UCSD-AML1 (cell line): ENCODE data around the gene ELMO1.

Source experiments
- DNase-seq: peaks from one replicate; lab custom pipeline; 2025; ENCODE audit not compliant: unreplicated experiment; lab: John Stamatoyannopoulos, UW

The ELMO1 gene

GRCh38 chr7:36865019-36865418, 583.6 kb downstream of the ELMO1 start:
- DNase-seq = no peak

- DNase-seq = no peak
These were observed 584.6 kb downstream of the ELMO1 start for GRCh38 chr7:36863901-36864701.

- no peak for DNase-seq
These were observed 585.8 kb downstream of the ELMO1 start for GRCh38 chr7:36862771-36863261.

DNA sequence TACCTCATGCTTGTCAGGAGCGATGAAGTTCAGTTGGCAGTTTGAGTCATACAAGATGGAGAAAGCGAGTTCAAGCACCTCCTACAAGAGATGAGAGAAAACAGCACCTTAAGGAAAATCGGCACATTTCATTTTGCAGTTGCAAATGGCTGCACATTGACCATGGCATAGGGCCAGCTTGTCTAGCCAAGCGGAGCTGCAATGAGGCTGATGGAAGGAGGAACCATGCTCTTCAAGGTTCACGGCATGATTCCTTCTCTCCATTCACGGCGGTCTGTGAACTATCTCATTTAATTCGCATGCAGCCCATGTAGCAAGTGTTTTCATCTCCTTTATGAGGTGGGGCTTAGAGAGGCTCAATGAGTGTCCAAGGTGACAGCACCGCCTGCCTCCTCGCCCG, 587.0 kb downstream of the ELMO1 start:
- no peak for DNase-seq

DNA sequence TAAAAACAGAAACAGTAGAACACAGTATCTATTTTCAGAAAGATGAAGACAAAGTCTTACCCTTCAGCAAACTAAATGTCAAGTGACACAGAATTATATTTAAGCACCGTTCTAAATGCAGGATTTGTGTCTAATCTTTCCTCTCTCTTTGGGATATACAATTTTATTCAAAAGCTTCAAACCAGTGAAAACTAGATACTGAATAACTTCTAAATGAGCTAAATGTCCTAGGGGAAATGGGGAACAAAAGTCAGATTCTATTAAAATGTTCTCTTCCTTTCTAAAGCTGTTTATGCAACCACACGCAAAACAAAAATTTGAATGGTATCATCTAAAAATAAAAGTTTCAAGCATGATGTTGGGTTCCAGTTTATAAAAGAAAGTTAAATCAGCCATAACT, 588.0 kb downstream of the ELMO1 start:
- no peak for DNase-seq

GRCh38 chr7:36855330-36855729, 593.3 kb downstream of the ELMO1 start:
- DNase-seq = no peak

GRCh38 chr7:36854652-36855051, 594.0 kb downstream of the ELMO1 start:
- no peak for DNase-seq

DNA sequence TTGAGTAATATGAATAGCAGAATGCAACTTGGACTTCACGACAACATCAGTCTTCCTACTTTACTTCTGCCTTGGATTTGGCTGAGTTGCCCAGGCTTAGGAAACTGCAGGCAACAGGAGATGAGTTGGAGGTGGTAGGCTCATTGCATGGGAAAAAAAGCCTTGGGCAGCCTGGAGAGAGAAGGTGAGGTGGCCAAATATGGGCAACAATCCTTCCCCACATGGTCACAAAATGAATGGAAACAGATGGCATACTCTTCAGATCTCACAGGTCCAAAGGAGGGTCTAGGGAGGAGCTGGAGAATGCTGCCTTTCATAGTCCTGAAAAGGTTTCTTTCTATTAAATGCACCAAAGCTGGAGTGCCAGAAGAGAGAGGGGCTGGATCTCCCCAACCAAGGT, 595.7 kb downstream of the ELMO1 start:
- DNase-seq = no peak

GRCh38 chr7:36852017-36852416, 596.6 kb downstream of the ELMO1 start:
- no peak for DNase-seq

DNA sequence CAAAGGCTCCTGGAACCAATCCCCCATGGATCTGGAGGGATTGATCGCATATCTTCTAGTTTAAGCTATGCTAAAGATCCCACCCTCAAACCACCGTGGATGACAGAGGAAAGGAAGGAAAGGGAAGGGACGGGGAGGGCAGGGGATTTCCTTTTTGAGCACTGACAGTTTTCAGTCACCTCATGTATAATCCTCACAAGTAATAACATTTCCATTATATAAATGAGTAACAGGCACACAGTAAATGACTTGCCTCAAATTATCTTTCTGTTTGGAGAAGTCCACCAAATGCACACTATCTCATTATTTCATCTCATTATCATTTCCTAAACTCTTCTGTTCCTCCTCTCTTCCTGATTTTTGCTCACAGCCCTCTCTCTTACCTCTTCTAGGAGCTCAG, 597.3 kb downstream of the ELMO1 start:
- no peak for DNase-seq

DNA sequence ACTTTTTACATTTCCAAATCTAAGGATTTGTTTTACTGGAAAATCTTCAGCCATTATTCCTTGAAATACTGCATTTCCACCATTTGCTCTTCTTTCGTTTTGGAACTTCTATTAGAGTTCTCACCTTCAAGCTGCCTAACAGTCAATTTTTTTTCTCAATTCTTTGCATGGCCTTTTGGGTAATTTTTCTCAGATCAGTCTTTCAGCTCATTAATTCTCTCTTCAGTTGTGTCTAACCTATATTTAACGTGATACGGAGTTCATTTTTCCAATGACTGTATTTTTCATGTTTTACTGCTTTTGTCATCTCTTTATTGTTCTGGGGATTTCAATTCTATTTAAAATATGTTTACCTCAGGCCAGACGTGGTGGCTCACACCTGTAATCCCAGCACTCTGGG, 600.7 kb downstream of the ELMO1 start:
- DNase-seq = no peak

DNA sequence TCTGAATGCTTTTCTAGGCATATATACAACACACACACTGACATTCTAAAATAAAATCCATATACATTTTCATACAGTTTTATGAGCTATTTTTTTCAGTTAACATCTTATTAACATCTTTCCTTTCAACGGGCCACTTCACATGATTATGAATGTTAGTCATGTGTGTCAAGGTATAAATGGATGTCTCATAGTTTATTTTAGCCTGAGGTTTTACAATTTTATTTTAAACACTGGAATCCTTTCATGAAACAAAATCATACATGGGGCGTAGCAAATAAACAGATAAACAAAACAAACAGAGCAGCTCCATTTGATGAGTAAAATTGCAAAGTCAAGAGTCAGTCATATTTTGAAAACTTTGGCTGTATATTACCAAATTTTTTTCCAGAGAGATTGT, 604.3 kb downstream of the ELMO1 start:
- DNase-seq = no peak

DNA sequence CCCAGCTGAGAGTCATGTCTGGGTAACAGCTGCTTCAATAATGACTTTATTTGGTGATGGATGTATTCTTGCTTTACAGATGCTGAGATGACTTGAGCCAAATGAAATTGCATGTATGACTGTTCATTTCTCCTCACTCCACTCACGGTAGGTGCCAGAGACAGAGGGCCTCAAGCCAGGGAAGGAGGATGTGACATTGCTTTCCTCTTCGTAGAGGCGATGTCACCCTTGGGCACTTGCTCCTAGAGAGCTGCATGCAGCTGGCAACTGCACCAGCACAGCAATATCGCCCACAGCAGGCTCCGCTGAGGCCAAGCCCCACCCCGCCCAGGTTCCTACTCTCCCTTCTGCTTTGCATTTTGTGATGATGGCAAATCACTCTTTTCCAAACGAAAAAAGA, 607.8 kb downstream of the ELMO1 start:
- no peak for DNase-seq

- no peak for DNase-seq
These were observed 609.9 kb downstream of the ELMO1 start for GRCh38 chr7:36838616-36839225.

GRCh38 chr7:36831049-36831448, 617.6 kb downstream of the ELMO1 start:
- DNase-seq = no peak

GRCh38 chr7:36827726-36828703, 620.6 kb downstream of the ELMO1 start:
- DNase-seq = no peak

DNA sequence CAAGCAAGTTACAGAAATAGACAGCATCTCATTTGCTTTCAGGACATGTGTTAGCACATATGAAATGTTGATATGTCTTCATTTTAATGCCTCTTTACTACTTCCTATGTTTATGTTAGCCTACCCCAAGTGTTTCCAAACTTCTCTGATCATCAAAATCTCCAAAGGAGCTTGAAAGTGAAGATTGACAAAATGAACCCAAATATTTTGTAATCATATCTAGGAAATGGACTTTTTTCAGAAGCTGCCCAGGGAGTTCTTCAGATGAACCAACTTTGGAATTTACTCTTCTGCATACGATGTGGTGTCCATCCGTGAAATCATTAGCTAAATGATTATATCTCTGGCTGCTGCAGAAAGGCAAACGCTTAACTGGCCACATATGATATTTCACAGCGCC, 623.2 kb downstream of the ELMO1 start:
- DNase-seq = no peak

DNA sequence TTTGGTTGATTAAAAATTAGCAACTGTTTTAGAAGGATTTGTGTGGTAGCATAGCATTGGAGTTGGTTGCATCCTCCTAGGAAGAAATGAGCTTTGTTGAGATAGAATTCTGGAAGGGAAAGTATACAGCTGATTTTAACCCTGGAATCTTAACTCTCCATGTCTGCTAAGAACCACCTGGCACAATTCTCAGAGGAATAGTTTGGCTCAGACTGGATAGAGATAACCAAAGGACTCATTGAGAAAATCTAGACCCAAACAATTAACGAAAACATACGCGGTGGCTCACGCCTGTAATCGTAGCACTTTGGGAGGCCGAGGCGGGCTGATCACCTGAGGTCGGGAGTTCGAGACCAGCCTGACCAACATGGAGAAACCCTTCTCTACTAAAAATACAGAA, 625.3 kb downstream of the ELMO1 start:
- DNase-seq = no peak

DNA sequence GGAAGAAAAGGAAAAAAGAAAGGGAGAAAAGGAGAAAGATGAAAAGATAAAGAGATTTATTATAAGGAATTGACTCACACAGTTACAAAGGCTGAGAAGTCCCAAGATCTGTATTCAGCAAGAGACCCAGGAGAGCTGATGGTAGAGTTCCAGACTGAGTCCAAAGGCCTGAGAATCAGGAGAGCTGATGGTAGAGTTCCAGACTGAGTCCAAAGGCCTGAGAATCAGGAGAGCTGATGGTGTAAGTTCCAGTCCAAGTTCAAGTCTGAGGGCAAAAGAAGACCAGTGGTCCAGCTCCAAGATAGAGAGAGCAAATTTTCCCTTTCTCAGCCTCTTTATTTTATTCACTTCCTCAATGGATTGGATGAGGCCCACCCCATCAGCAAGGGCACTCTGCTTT, 627.0 kb downstream of the ELMO1 start:
- no peak for DNase-seq

GRCh38 chr7:36820527-36821170, 628.0 kb downstream of the ELMO1 start:
- no peak for DNase-seq

GRCh38 chr7:36819639-36820038, 629.0 kb downstream of the ELMO1 start:
- no peak for DNase-seq
